ENCODE data around the gene DCLK3.

GRCh38 chr3:36738702-36739101 lies 25.7 kb downstream of the DCLK3 start:
- TF ChIP-seq CTCF (IDR thresholded peaks at IDR 0.05) (no peak), POLR2A (IDR thresholded peaks at IDR 0.05) (no peak)
